Effector CD4-positive, alpha-beta T cell (primary cell): Measurements from ENCODE around the gene FAM81B. TPM values are rescaled to one million over a fixed set of nuclear protein-coding genes. Genes with fewer than 3 reads are reported as not detected.
"Not testable (repeated sequence)": the region's sequence is repeated elsewhere in the genome, so short reads cannot be mapped to it uniquely, and the experiment has no call there.

Experiments
- DNase-seq: peaks from one replicate; pipeline ENCODE4 v3.0.0-alpha.2; 2020
- total RNA-seq: gene quantifications from one replicate; lab custom pipeline; 2026; lab: John Stamatoyannopoulos, UW

The FAM81B gene, protein sequence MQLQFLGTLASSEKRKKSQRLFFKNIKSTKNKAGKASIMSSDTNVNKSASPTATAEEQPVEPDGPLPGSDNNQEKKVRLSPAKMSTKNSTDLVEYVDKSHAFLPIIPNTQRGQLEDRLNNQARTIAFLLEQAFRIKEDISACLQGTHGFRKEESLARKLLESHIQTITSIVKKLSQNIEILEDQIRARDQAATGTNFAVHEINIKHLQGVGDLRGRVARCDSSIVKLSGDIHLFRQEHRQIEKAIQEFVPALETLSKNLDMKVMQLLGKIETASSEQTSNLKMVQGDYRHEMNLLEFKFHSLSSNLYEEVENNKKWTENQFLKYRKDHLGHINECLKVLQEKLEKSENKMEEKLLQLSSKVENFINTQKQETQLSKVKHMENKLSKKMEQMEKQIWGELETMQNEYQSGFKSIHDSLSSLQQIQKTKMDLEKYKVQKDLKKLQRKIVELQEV
- not detected for total RNA-seq

DNA sequence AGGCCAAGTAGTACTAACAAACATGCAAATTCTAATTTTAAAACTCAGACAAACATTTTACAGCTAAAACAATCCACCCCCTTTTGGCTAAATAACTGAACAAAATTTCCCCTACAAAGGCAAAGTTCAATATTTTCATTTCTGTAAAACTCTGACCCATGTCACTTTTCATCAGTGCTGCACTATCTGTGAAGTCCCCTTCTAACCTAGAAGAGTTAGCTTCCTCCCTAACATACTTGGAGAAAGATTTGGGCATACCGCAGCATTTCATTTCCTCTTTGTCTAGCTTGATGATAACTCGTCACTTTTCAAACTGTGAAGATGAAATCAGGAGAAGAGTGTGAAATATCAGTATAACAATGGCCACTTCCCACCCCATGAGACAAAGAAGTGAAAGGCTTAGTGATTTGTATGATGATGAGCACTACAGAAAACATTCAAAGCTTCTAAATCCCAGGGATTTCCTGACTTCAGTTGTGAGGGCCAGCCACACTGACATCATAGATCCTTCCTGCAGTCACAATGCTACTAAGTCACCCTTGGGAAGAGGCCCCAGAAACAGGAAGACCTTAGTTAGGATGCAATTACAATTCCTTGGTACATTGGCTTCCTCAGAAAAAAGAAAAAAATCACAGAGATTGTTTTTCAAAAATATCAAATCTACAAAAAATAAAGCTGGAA is at the start of gene FAM81B:
FAM81B (plus strand) TSS at position 555 of the 681 bp plus-strand sequence; CDS start at position 579, 24 bp downstream.
- DNase-seq, result no peak

DNA sequence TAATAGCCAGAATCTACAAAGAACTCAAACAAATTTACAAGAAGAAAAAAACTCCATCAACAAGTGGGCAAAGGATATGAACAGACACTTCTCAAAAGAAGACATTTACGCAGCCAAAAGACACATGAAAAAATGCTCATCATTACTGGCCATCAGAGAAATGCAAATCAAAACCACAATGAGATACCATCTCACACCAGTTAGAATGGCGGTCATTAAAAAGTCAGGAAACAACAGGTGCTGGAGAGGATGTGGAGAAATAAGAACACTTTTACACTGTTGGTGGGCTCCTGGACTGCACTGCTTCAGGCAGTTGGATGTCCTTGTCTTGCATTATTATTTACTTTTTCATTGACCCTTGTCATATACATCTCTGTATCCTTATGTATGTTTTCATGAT is 49.7 kb upstream of the FAM81B start:
- not testable (repeated sequence) for DNase-seq

DNA sequence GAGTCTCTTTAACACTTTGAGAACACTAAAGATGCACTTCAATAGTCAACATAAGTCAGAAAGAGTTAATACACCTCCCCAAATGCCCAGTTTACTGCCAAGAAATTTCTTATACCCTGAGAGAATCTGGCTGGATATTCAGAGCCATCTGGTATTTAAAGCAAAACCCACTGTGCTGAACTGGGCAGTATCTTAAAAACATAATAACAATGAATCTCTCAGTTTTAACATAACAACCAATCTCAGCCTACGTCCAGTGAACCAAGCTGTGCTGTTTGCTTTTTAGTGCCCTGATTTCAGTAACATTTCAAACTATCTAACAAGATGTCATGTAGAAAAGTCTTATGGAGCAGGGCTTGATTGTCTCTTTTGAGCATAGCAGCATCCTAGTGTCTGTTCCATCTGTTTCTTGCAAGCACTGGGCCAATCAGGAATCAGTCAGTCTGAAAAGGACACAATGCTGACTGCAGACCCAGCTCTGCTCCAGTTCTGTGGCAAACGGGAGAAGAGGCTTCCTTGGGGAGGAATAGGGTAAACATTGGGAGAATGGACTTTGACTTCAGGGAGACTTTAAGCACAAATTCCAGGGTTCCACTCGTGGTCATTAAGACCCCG is 43.6 kb upstream of the FAM81B start:
- no peak for DNase-seq

DNA sequence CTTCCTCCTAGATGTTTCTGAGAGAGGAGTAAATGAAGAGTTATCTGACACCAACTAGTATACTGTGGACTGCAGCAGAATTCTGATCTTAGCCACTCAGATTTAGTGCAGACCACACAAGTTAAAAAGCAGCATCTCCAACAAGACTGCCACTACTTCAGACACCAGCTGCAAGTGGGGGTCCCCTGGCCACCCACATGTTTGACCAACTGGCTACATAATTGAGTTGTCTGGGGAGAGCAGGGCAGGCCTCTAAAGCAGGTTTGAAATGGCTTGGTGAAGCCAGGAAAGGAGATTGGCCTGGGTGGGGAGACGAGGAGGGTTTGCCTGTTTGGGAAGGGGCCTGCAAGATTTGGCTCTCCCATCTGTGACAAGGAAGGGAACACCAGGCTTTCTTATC is 40.5 kb upstream of the FAM81B start:
- no peak for DNase-seq

DNA sequence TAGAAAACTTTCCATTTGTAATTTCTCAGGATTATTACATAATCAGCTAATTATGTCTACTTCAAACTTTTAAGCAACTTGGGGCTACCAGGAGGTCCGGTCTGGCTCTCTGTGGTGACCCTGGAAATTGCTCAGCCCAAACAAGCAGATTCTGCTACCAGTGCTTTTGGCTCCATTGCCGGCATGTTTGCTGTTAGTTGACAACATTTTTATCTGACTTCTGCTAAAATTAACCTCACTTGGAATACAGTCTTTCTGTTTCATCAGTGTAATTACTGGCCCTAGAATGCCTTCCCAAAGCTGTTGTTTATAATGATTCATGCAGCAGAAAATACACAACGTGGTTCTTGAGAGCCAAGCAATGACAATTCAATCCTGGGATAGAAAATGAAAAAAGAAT is 38.5 kb upstream of the FAM81B start:
- DNase-seq, result no peak

DNA sequence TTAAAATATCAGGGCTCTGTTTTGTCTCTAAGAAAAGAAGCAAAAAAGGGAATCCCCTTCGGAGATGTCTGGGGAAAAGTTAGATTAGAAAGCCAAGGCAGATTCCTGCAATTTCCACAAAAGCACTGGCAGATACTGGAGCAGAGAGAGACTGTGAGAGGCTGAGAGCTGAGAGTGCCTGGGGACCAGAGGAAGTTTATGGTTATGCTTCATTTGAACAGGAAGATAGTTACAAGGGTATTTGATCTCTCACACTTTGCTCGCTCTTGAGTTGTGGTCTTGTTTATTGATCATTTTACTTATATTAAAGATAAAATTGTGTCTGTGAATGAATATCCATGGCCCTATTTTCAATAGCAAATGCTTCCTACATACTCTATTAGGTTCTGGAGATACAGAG is 32.8 kb upstream of the FAM81B start:
- no peak for DNase-seq

DNA sequence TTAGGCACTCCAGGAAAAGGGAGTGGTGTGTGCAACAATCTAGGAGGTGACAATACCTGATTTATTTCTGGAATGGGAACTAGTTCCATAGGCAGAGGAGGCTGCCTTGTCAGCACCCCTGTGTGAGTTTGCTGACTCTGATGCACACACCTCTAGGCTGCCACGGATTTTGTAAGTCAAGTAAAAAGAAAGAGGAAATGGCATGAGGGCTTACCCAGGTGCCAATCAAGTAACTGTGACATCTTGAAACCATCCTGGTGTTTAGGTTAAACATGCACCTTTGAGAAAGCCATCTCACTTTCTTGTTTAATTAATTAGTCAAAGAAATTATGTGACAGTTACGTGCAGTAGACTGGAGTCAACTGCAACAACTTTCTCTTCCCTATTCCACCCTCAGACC is 32.3 kb upstream of the FAM81B start:
- no peak for DNase-seq

DNA sequence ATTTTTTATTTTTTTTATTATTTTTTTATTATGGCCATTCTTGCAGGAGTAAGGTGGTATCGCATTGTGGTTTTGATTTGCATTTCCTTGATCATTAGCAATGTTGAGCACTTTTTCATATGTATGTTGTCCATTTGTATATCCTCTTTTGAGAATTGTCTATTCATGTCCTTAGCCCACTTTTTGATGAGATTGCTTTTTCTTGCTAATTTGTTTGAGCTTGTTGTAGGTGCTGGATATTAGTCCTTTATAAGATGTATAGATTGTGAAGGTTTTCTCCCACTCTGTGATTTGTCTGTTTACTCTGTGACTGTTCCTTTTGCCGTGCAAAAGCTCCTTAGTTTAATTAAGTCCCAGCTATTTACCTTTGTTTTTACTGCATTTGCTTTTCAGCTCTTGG is 30.5 kb upstream of the FAM81B start:
- not testable (repeated sequence) for DNase-seq

DNA sequence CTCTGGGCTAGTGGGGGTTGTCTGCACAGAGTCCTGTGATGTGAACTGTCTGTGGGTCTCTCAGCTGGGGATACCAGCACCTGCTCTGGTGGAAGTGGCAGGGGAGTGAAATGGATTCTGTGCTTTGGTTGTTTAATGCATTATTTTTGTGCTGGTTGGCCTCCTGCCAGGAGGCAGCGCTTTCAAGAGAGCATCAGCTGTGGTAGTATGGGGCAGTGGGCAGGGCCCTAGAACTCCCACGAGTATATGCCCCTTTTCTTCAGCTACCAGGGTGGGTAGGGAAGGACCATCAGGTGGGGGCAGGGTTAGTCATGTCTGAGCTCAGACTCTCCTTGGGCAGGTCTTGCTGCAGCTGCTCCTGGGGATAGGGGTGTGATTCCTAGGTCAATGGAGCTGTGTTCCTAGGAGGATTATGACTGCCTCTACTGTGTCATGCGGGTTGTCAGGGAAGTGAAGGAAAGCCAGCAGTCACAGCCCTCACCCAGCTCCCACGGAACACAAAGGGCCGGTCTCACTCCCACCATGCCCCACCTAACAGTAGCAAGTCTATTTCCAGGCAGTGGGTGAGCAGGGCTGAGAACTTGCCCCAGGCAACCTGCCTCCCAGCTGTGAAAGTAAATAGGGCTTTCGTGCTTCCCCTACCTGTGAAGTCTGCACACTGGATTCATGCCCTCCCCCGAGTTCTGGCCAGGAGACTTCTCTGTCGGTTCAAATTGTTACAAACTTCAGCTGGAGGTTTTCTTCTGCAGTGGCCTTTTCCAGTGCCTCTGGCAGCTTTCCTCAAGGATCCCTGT is 25.7 kb upstream of the FAM81B start:
- DNase-seq, result no peak

DNA sequence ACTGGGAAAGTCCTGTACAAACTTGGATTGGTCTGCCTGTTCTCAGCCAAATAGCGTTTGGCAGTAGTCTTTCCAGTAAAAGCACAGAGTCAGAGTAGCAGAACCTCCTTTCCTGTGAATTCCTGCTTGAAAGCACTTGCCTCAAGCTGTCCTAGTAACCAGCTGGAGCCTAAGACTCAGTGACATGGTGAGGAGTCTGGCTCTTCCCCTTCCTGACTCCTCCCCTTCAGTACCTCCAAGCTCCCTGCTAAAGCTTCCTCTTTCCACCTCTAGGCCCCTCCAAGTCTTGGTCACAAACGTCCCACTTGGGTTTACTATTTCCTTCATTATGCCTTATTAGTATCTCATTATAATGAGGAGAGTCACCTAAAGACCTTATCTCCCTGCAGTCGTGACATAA is 21.4 kb upstream of the FAM81B start:
- DNase-seq, result no peak

DNA sequence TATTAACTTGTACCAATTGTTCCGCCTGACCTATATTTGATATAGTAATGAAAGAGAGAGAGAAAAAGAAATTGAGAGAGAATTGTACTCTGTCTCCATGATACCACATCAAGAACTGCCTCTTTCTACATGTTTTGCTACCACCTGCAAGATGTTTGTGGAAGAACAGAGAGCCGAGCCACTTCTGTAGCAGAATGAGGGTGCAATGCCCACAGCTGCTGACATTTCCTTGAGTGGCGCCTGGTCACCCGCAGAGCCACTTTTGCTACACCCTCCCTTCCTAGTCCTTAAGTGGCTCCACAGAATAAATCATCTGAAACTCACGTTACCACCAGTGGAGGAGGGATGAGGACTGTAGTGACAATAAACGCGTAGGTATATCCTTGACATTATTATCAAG is 17.1 kb upstream of the FAM81B start:
- no peak for DNase-seq

DNA sequence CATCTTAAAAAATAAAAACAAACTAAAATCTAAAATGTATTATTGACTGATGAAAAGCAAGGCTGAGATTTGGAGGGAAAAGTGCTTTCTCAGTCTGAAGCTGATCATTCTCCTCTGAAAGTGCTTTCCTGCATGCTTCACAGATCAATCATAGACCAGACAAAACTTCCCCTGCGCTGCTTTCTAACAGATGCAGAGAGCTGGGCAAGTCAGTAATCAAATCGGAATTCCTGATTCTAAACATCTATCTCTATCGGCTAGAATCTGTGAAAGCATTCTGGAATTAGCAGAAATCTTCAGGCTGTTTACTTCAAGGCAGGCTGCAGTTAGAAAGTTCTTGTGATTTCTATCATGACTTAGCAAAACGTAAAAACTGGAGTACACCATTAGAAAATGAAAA is 15.6 kb upstream of the FAM81B start:
- DNase-seq, result no peak

DNA sequence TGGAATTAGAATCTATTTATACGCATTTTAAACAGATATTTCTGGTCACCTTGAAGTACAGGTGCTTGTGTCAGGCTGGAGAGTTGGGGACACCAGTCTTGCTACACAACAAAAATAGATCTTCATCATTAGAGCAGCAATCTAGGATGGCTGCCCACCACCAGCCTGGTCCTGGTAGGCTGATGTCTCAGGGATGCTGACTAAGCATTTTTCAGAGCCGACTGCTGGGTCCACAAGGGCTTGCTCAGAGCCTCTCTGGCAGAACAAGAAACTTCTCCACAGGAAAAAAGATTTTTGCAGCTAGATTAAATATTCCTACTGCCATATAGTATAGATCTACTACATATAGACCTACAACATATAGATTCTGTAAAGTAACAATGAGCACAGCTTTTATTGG is 12.0 kb upstream of the FAM81B start:
- no peak for DNase-seq

DNA sequence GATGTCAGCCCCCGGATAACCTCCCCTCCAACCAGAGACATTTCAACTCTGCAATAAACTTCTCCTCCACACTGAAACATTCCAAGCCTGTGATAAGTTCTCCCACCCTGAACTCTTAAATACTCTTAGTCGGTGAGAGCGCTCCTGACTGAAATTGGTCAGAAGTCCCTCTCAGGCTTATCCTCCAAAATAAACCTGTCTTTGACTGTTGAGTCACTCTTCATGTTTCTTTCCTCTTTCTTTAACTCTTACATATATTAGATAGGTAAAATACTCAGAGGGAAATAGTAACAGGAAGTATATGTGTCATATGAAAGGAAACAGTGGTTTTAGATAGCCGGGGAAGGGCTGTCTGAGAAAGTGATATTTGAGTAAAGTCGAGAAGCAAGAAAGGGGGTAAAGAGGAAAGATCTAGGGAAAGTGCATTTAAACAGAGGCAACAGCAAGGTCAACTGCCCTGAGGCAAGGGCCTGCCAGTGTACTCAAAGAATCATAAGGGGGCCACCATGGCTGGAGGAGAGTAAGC is 11.0 kb upstream of the FAM81B start:
- DNase-seq, result no peak

DNA sequence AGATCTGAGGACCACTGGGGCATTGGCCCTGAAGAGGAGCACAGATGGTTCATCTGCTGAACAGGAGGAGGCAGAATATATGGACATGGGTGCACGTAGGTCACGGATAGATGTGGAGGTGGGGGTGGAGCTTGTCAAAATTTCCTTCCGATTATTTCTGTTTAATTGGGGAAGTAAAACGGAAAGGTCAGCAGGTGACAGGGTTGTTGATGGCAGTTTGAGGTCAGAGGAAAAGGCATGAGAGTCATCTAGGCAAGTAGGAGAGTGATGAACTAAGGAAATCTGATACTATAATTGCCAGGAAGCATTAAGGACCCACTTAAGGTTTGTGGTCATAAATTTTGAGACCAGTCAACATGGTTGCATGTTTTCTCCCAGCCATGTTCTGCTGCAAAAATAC is 8.4 kb upstream of the FAM81B start:
- no peak for DNase-seq

DNA sequence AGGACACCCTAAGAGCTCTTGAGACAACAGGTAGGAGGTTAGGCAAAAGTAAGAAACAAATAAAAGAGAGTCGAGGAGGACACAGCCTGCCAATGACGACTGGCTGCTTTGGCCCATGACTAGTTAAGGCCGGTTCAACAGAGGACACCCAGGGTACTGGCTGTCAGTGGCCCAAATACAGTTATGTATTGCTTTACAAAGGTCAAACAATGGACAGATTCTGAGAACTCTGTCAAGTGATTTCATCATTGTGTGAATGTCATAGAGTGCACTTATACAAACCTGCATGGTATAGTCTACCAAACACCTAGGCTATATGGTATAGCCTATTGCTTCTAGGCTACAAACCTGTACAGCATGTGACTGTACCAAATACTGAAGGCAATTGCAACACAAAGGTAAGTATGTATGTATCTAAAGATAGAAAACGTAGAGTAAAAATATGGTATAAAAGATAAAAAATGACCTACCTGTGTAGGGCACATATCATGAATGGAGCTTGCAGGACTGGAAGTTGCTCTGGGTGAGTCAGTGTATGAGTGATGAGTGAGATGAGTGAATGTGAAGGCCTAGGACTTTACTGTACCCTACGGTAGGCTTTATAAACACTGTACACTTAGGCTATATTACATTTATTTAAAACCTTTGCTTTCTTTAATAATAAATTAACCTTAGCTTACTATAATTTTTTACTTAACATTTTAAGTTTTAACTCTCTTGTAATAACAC is 6.5 kb upstream of the FAM81B start:
- no peak for DNase-seq

DNA sequence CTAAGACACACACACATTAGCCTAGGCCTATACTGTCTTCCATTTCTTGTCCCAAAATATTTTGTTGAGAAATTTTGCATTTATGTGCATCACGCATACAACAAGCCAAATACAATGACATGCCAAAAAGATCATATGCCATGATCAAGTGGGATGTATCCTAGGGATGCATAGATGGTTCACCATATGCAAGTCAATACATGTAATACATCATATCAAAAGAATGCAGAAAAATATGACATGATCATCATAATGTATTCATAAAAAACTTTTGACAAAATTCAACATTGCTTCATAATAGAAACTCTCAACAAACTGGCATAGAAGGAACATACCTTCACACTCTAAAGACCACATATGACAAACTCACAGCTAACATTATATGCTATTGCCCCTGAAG is 5.8 kb upstream of the FAM81B start:
- DNase-seq, result no peak

DNA sequence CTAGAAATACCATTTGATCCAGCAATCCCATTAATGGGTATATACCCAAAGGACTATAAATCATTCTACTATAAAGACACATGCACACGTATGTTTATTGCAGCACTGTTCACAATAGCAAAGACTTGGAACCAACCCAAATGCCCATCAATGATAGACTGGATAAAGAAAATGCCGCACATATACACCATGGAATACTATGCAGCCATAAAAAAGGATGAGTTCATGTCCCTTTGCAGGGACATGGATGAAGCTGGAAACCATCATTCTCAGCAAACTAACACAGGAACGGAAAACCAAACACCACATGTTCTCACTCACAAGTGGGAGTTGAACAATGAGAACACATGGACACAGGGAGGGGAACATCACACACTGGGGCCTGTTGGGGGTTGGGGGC is 799 bp downstream of the FAM81B start:
- not testable (repeated sequence) for DNase-seq

DNA sequence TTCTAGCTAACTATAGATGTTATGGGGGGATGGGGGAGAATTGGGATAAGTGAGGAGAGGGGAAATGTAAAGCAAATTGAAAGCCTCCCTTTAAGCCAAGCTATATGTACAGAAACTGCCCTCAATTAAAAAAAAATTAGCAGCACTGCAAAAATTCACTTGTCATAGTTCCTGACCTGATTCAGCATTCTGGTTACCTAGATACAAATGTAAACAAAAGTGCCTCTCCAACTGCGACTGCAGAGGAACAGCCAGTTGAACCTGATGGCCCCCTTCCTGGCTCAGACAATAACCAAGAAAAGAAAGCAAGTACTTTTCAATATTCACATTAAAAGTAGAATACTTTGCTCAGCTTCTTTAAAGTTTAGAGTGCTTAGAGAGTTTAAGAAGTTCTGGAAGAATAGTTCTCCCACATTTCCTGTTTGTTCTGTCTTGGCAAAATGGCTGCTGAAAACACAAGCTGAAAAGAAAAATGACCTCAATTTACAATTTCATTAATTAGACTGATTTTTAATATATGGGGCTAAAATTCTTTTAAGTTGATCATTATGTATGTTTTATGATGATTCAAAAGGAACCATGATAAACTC is 1.5 kb downstream of the FAM81B start:
- no peak for DNase-seq

DNA sequence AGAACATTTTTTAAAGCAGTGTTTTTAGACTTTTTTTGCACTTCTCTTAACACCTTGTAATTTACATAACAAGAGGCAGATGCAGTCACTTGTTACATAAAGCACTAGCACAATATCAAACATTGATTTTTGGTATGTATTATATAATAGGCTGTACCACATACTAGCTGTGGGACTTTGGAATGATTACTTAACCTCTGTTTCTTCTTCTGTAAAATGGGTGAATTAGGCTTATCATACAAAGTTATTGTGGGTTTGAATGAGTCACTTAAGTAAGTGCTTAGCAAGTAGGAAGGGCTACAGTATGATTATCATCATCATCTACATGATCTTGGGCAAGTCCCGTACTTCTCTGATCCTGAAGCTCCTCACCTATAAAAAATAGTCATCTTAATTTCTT is 2.1 kb downstream of the FAM81B start:
- no peak for DNase-seq

DNA sequence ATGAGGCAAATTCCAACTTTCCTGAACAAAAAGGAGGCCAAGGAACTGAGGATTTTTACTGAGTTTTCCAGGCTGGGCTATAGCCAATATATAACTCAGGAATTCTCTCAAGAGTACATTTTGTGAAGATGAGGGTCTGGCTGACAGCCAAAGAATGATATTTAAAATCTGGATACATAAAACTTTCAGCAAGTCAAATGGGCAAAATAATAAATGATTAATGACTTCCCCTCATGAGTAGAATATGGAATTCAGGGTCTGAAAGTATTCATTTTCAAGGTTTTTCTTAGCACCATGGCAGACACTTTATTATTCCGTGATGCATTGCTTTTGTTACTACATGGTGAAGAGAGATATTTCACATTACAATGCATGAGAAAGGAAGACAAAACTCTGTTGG is 7.8 kb downstream of the FAM81B start:
- DNase-seq, result no peak

DNA sequence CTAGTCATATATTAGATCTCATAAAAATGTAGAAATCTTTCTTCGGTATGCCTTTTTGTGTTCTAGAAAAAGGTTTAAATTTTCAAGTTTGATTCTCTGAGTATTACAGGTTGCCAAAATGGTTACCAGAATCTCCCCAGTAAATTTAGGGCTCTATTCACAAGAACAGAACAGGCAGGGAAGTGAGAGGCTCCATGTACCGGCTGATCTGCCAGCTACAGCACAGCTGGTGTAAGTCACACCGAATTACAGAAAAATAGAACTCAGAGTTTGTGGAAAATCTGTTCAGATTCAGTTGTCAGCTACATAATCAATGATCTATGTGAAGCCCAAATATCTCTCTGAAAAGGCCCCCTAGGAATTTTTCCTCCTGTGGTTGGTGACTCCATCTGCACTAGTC is 10.5 kb downstream of the FAM81B start:
- DNase-seq, result no peak
